H9 (cell line): ENCODE data around the gene RANBP3. TPM values are rescaled to one million over a fixed set of nuclear protein-coding genes. Genes with fewer than 3 reads are reported as not detected.

Experiments
- DNase-seq: peaks from one replicate; pipeline ENCODE4 v3.0.0-alpha.2; 2017
- H2AFZ ChIP-seq: one replicate; pipeline ENCODE4 v1.6.1; 2013; ENCODE audit warnings: mild to moderate bottlenecking, low read length, control low read depth, moderate library complexity
- H2AK5ac ChIP-seq: 2 replicates; pipeline ENCODE4 v1.6.1; 2013; ENCODE audit warnings: low read length, control low read depth, mixed read lengths; ENCODE audit not compliant: insufficient read length
- H2BK120ac ChIP-seq: one replicate; pipeline ENCODE4 v1.6.1; 2013; ENCODE audit warnings: low read depth, mild to moderate bottlenecking, low read length, control low read depth, inconsistent platforms; ENCODE audit not compliant: poor library complexity, severe bottlenecking
- H2BK12ac ChIP-seq: 2 replicates; pipeline ENCODE4 v1.6.1; 2013; ENCODE audit warnings: low read length, control low read depth, mixed read lengths, low read depth; ENCODE audit not compliant: insufficient read length
- H2BK15ac ChIP-seq: 2 replicates; pipeline ENCODE4 v1.6.1; 2013; ENCODE audit warnings: low read depth, low read length, control low read depth
- H2BK20ac ChIP-seq: one replicate; pipeline ENCODE4 v1.6.1; 2013; ENCODE audit warnings: low read depth, mild to moderate bottlenecking, low read length, control low read depth, inconsistent platforms; ENCODE audit not compliant: poor library complexity, severe bottlenecking
- H2BK5ac ChIP-seq: 2 replicates; pipeline ENCODE4 v1.6.1; 2013; ENCODE audit warnings: low read length, control low read depth, mixed read lengths; ENCODE audit not compliant: insufficient read length
- H3K14ac ChIP-seq: 2 replicates; pipeline ENCODE4 v1.6.1; 2013; ENCODE audit warnings: low read length, control low read depth; ENCODE audit not compliant: insufficient read depth
- H3K18ac ChIP-seq: 2 replicates; pipeline ENCODE4 v1.6.1; 2013; ENCODE audit warnings: low read depth, mild to moderate bottlenecking, mixed read lengths, low read length, control low read depth; ENCODE audit not compliant: insufficient read length
- H3K23ac ChIP-seq: 2 replicates; pipeline ENCODE4 v1.6.1; 2013; ENCODE audit warnings: low read length, control low read depth, mixed read lengths, low read depth; ENCODE audit not compliant: insufficient read length
- H3K23me2 ChIP-seq: 2 replicates; pipeline ENCODE4 v1.6.1; 2013; ENCODE audit warnings: low read depth, mild to moderate bottlenecking, mixed read lengths, low read length, control low read depth; ENCODE audit not compliant: insufficient read length, poor library complexity, severe bottlenecking
- H3K27ac ChIP-seq: 2 replicates; pipeline ENCODE4 v1.5.1; 2013; ENCODE audit warnings: low read length, control low read depth, mixed read lengths, low read depth; ENCODE audit not compliant: insufficient read length
- H3K27me3 ChIP-seq: 2 replicates; pipeline ENCODE4 v1.6.1; 2013; ENCODE audit warnings: low read length, control low read depth, inconsistent platforms; ENCODE audit not compliant: insufficient read depth
- H3K4ac ChIP-seq: 2 replicates; pipeline ENCODE4 v1.6.1; 2013; ENCODE audit warnings: low read depth, mild to moderate bottlenecking, control low read depth, inconsistent platforms, low read length, moderate library complexity
- H3K4me1 ChIP-seq: 2 replicates; pipeline ENCODE4 v1.6.1; 2013; ENCODE audit warnings: low read length, control low read depth, inconsistent platforms; ENCODE audit not compliant: insufficient read depth
- H3K4me2 ChIP-seq: 2 replicates; pipeline ENCODE4 v1.6.1; 2013; ENCODE audit warnings: low read length, control low read depth, mixed read lengths; ENCODE audit not compliant: insufficient read length, insufficient read depth
- H3K56ac ChIP-seq: 2 replicates; pipeline ENCODE4 v1.6.1; 2013; ENCODE audit warnings: low read depth, mild to moderate bottlenecking, mixed read lengths, low read length, control low read depth; ENCODE audit not compliant: insufficient read length
- H3K79me1 ChIP-seq: 2 replicates; pipeline ENCODE4 v1.6.1; 2013; ENCODE audit warnings: low read depth, mild to moderate bottlenecking, moderate library complexity, low read length, control low read depth, inconsistent platforms; ENCODE audit not compliant: insufficient read depth, poor library complexity, severe bottlenecking
- H3K79me2 ChIP-seq: 2 replicates; pipeline ENCODE4 v1.6.1; 2013; ENCODE audit warnings: low read length, control low read depth, inconsistent platforms; ENCODE audit not compliant: insufficient read depth
- H3K9ac ChIP-seq: 2 replicates; pipeline ENCODE4 v1.6.1; 2013; ENCODE audit warnings: low read length, control low read depth, mixed read lengths; ENCODE audit not compliant: insufficient read length; ENCODE audit errors: extremely low read depth
- H3K9me3 ChIP-seq: one replicate; pipeline ENCODE4 v1.6.1; 2013; ENCODE audit warnings: low read depth, low read length, inconsistent platforms; ENCODE audit not compliant: control insufficient read depth
- H3T11ph ChIP-seq: one replicate; pipeline ENCODE4 v1.6.1; 2013; ENCODE audit warnings: mild to moderate bottlenecking, low read length, control low read depth, inconsistent platforms
- H4K20me1 ChIP-seq: one replicate; pipeline ENCODE4 v1.6.1; 2013; ENCODE audit not compliant: control insufficient read depth, insufficient read length, insufficient read depth
- H4K5ac ChIP-seq: 2 replicates; pipeline ENCODE4 v1.6.1; 2013; ENCODE audit warnings: low read depth, mild to moderate bottlenecking, mixed read lengths, low read length, control low read depth; ENCODE audit not compliant: insufficient read length
- H4K8ac ChIP-seq: replicated peaks from 2 replicates; pipeline ENCODE4 v1.6.1; 2013; ENCODE audit warnings: low read length, control low read depth, mixed read lengths, low read depth; ENCODE audit not compliant: insufficient read length
- H4K91ac ChIP-seq: 2 replicates; pipeline ENCODE4 v1.6.1; 2013; ENCODE audit warnings: low read depth, mild to moderate bottlenecking, moderate library complexity, mixed read lengths, low read length, control low read depth; ENCODE audit not compliant: insufficient read length
- H3K27ac Mint-ChIP-seq, 3 experiments: 2 replicates in 2 of 3; 3 replicates in 1 of 3; pipeline ENCODE4 v1.8.0; 2020 to 2021; ENCODE audit warnings: mixed read lengths in 3 of 3, mild to moderate bottlenecking in 1 of 3, moderate library complexity in 1 of 3
- H3K27me3 Mint-ChIP-seq: 2 replicates; pipeline ENCODE4 v1.8.0; 2021; ENCODE audit warnings: low read depth, mild to moderate bottlenecking, moderate library complexity, mixed read lengths
- H3K36me3 Mint-ChIP-seq, 3 experiments: 2 replicates in 2 of 3; 3 replicates in 1 of 3; pipeline ENCODE4 v1.8.0; 2020 to 2021; ENCODE audit warnings: low read depth in 3 of 3, mixed read lengths in 3 of 3; ENCODE audit not compliant: insufficient read depth in 1 of 3
- H3K4me1 Mint-ChIP-seq, 2 experiments: 2 replicates each; pipeline ENCODE4 v1.8.0; 2020; ENCODE audit warnings: mixed read lengths in 2 of 2
- H3K4me3 Mint-ChIP-seq, 2 experiments: 2 replicates in 1 of 2; 3 replicates in 1 of 2; pipeline ENCODE4 v1.8.0; 2020 to 2021; ENCODE audit warnings: mild to moderate bottlenecking in 2 of 2, mixed read lengths in 2 of 2, moderate library complexity in 1 of 2
- H3K9me3 Mint-ChIP-seq, 2 experiments: 2 replicates in 1 of 2; 3 replicates in 1 of 2; pipeline ENCODE4 v1.8.0; 2020; ENCODE audit warnings: mild to moderate bottlenecking in 2 of 2, mixed read lengths in 2 of 2, moderate library complexity in 1 of 2
- WGBS: extraction: QIAGEN DNeasy Blood & Tissue Kit; methylation state at CpG from one replicate; pipeline ENCODE4 v1.1.7; 2013; ENCODE audit warnings: missing lambda C conversion rate, low lambda C conversion rate, mixed read lengths; ENCODE audit not compliant: insufficient read length; ENCODE audit errors: extremely low coverage; 5-methylcytosine and 5-hydroxymethylcytosine counted together
- total RNA-seq: library from RNA; stranded (reverse); gene quantifications from 2 replicates; pipeline ENCODE4 v1.2.1, GENCODE V29; 2021
- TF ChIP-seq, protein P1 (sequence below): fragments of 200-600 bp; sonication (generic); conservative IDR thresholded peaks from 3 replicates; pipeline ENCODE4 v1.8.0; 2021; ENCODE audit warnings: antibody characterized with exemption, mild to moderate bottlenecking

RANBP3 gene
- total RNA-seq, 1 experiment from 2014 or later = 86.5 TPM

DNA sequence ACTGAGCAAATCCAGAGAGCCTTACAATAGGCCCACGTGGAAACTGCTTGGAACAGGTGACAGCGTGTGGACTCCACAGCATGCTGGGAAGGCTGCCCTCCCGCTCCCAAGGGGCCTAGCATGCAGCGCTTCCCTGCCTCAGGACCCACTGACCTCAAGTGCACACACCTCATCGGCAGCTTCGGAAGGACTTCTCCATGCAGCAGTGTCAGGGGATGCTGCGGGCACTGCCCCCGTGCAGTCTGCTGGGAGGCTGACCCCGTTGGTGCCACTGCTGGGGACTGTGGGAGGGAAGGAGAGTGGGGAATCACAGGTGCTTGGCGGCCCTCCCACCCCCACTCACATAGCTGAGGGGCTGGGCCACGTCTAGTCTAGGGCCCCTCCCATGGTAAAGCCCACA lies 46.7 kb downstream of the RANBP3 start:
- WGBS = no CpG with 5 or more reads among the region's 11 CpGs
- no peaks in the 10 kb centered on the region for H4K20me1 ChIP-seq
- H3K18ac ChIP-seq = no peak overlapping the region

More for the DNA sequence above, 46.7 kb downstream of the RANBP3 start:
- H3K4me3 Mint-ChIP-seq = no peak overlapping the region
- H2AFZ ChIP-seq = no peak overlapping the region
- no peaks in the 10 kb centered on the region for H3K4me1 ChIP-seq
- H3K27ac Mint-ChIP-seq = no peak overlapping the region
- H2BK15ac ChIP-seq = no peak overlapping the region
- no peak overlapping the region for H3K4ac ChIP-seq
- H3K9me3 ChIP-seq = no peaks in the 10 kb centered on the region
- H3K27me3 Mint-ChIP-seq = no peaks in the 10 kb centered on the region; the same call in 1 of the 2 replicates
- no peak overlapping the region for H3K23ac ChIP-seq
- H3K27ac ChIP-seq = no peak overlapping the region
- H3T11ph ChIP-seq = no peak overlapping the region
- no peak overlapping the region for H4K5ac ChIP-seq
- TF ChIP-seq, protein P1, sequence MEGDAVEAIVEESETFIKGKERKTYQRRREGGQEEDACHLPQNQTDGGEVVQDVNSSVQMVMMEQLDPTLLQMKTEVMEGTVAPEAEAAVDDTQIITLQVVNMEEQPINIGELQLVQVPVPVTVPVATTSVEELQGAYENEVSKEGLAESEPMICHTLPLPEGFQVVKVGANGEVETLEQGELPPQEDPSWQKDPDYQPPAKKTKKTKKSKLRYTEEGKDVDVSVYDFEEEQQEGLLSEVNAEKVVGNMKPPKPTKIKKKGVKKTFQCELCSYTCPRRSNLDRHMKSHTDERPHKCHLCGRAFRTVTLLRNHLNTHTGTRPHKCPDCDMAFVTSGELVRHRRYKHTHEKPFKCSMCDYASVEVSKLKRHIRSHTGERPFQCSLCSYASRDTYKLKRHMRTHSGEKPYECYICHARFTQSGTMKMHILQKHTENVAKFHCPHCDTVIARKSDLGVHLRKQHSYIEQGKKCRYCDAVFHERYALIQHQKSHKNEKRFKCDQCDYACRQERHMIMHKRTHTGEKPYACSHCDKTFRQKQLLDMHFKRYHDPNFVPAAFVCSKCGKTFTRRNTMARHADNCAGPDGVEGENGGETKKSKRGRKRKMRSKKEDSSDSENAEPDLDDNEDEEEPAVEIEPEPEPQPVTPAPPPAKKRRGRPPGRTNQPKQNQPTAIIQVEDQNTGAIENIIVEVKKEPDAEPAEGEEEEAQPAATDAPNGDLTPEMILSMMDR = no peak
- no peak overlapping the region for H3K9ac ChIP-seq
- H4K8ac ChIP-seq = no peak overlapping the region
- DNase-seq = no peak
- H2BK120ac ChIP-seq = no peak overlapping the region
- no peak overlapping the region for H2AK5ac ChIP-seq
- H3K14ac ChIP-seq = no peak overlapping the region
- no peak overlapping the region for H3K4me2 ChIP-seq
- H3K27me3 ChIP-seq = no peaks in the 10 kb centered on the region
- no peak overlapping the region for H2BK20ac ChIP-seq
- H3K9me3 Mint-ChIP-seq = no peaks in the 10 kb centered on the region
- peaks cover 0 to 5% of the 10 kb centered on the region in 2 experiments; a peak in 1 of 4 replicates for H3K4me1 Mint-ChIP-seq
- H2BK5ac ChIP-seq = no peak overlapping the region
- no peak overlapping the region for H4K91ac ChIP-seq
- no peak overlapping the region for H3K56ac ChIP-seq
- no peaks in the 10 kb centered on the region for H3K79me2 ChIP-seq
- H2BK12ac ChIP-seq = no peak overlapping the region
- no peaks in the 10 kb centered on the region for H3K79me1 ChIP-seq
- H3K36me3 Mint-ChIP-seq = peaks cover 20 to 76% (median 69%) of the 10 kb centered on the region in 3 experiments
- no peaks in the 10 kb centered on the region for H3K23me2 ChIP-seq
